Stimulated activated CD4-positive, alpha-beta T cell treated with anti-CD3 and anti-CD28 coated beads, Interleukin-2, amount 100 ng/mL, for 4 hours (primary cell): ENCODE data around the gene TTC21A.

Experiments used
- DNase-seq: peaks from one replicate; pipeline ENCODE4 v3.0.0-alpha.2; 2020; ENCODE audit warnings: low read depth

The TTC21A gene

DNA sequence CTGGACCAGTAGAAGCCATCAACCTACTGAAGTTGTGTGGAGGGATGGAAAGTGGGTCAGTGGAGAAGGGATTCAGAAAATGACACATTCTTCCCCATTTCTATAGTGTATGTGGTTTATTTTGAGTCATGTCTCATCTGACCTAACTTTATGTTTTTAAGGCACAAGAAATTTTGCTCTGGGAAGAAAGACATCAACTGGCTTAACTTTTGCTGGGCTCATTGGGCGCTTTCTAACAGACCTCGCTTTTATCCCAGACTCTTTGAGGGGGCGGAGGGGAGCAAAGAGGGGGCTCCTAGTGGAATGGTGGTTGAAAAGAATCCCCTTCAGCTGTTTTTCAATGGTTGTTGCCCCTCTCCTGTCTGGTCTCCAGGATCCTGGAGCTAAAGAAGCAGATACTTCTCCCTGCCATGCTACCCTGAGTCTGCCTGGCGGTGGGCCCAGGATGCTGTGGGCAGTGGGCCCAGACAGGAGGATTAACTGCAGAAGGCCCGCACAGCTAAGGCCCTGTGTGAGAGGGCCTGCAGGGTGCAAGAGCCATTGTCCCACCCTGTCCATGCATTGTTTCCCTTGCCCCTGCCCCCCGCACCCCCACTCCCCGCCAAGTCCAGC, 31.4 kb downstream of the TTC21A start:
- no peak for DNase-seq

DNA sequence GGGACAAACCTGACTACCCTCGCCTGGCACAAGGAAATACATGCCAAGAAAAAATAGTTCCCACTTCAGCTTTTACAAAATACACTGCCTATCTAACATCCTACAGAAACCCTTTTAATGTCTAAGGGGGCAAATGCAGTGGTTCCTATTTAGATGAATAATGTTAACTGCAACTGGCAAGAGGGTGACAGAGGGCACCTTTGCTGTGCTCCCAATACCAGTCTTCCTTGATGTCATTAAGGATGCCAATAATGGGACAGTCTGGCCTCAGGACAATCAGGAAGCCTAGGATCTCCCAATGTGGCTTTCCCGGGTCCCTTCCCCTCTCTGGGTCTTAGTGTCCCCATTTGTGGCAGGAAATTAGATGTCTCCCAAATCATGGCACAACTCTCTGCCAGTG, 32.0 kb downstream of the TTC21A start:
- DNase-seq = no peak

GRCh38 chr3:39140341-39140971, 33.0 kb downstream of the TTC21A start:
- DNase-seq = no peak

DNA sequence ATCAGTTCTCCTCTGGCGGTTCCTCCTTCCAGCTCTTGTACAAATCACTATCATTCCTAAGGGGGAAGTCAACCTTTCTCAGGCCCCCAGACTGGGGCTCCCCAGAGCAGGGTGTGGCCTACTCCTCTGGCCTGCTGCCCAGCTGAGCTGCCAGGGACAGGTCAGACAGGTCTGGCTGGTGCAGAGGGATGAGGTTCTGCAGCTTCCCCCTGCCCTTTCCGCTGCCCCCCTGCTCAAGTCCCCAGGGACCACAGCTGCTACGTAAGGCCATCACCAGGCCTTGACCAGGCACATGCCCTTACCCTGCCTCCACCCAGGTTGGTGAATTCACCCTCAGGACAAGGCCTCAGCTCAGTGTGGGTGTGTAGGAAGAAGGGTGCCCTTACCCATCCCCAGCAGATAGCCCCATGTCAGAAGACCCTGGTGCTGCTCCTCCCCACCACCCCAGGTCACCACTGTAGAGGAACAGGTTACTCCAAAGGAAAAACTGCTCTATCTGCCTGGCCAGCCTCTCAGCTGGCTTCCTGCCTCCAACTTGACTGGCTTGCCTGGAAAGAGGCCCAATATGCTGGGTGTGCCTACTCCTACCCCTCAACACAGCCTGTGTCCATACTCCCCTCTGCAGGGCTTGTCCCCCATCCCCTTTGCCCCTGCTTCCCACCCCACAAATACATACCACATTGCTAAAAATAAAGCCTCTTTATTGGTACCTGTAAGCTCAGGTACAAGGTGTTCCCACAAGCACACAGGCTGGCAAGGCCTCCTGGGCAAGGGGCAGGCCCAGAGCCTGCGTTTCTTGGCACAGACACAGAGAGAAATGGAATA, 33.9 kb downstream of the TTC21A start:
- DNase-seq = no peak

GRCh38 chr3:39142067-39142466, 34.6 kb downstream of the TTC21A start:
- DNase-seq = no peak

DNA sequence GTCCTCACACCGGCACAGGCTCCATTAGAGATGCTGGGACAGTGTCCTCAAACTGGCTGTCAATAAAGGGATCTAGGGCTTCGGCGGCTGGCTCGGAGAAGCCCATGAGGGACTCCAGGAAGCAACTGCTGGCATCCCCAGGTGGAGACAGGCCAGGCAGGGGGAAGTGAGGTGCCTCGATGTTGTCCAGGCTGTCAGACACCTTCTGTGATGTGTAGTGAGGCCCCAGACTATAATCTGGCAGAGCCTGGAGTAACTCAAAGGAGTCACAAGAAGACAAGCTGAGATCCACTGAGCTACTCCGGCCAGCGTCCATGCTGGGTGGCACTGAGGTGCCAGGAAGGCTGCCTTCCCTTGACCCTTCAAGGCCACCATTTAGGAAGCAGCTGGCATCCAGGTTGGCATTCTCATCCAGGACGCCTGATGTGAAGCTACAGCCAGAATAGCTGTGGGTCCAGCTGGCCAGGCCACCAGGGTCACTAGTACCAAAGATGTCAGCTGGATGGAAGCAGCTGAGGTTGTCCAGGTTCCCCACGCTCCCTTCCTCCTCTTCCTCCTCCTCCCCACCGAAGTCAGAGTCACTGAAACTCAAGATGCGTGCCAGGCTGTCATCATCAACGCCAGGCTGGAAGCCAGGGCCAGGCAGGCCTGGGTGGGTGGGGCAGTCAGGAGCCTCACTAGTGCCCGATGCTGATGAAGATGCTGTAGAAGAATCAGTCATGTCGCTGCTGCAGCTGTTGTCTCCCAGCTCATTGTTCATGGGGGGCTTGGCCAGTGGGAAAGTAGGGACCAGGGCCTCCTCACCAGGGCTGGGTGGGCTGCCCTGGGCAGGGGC, 35.8 kb downstream of the TTC21A start:
- DNase-seq = no peak

DNA sequence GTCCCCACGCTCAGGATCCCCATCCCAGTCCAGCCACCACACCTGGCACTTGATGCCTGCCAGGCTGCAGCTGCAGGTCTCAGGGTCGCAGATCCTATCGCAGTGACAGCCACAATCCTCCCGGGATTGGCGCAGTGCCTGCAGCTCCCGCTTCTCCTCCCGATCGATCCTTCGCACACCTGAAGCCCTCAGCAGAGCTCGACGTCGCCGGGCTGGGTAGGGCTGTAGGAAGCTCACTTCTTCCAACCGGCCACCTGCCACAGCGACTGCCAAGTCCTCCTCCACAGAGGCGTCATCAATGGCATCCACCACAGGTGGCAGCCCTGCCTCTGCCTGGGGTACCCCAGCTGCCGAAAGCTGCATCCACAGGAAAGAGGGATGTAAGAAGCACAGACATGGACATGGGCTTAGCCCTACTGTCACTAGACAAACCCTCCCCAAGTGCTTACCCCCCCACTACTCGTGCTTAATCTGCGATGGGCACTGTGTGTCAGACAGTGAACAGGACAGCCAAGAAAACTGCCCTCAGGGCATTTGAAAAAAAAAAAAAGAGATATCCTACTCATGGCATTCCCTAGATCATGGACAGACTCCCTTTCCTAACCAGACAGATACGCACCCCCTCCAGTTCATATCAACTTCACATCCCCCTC, 36.7 kb downstream of the TTC21A start:
- no peak for DNase-seq

DNA sequence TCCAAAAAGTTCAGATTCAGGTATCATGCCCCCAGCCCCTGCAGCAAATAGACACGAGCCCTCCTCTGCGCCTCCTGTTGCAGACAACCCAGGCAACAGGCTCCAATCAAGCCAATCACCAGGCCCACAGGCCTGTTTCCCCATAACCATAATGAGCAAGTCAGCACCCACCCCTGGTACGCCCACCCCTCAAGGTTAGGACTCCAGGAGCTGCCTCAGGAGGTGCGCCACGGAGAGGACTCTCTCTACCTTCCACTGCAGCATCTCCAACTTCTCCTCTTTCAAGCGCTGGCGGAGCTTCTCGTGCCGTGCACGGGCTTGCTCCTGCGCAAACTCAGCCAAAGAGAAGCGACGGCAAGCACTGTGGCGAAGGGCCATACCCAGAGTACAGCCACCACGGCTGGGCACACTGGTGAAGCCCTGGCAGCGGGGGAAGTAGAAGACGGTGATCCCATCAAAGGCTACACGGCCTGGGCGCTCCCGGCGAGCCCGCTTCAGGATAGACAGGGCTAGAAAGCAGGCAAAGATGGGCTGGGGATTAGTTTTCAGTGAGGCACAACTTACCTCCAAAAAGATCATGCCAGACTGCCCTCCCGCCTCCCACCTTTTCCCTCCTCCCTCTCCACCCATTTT, 37.4 kb downstream of the TTC21A start:
- DNase-seq = no peak

DNA sequence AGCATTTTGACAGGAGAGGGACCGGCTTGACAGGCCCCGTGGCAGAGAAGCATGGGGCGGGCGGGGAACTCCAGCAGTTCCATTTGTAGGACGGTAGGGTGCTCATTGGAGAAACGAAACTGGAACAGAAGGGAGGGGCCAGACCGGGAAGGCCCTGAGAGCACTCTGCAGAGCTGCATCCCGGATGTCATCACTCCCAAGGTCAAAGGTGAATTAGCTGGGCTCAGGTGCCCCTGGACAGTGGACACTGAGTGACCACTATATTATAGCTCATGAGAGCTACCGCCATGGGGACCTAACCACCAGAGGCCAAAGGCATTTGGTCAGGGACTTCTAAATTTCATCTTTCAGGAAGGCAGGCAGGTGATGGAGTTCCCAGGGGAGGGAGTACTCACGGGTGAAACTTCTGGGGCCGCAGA, 38.6 kb downstream of the TTC21A start:
- DNase-seq = no peak

DNA sequence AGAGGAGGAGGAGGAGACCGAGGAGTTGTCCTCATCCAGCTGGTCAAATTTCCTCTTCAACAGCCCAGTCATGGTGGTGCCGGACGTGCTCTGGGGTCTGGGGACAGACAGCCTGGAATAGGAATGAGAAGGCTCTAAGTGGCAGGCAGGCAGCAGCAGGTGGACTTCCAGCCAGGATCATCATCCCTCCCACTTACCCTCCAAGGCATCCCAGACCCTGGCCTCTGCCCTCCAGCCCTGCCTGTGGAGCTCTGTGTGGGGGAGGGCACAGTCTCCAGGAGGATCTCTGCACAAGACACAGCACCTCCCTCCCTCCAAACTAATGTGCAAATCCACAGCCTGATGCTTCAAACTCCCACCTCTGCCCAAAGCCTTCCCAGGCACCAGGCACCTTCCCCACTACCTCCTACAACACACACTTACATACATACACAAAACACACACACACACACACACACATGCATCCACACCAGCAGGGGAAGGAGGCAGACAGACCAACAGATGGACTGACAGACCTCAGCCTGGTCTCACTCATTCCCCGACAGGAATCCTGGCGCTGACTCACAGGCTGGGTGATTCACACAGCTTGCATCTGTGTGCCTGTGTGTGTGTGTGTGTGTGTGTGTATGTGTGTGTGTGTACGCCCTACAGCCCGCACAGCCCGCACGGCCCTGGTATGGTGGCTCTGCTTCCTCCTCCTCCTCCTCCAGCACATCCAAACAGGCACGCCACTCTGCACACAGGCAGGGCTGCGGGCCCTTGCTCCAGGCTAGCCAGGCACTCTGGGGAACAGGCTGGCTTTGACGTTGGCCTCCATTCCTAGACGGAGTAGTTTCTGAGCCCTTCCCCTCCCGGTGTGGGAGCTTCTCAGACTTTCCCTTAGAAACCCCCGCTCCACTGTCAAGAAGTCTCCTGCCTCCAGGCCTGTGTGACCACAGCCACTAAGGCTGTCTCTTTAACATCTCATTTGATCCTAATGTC, 39.4 kb downstream of the TTC21A start:
- DNase-seq = peak; percentile 74

- no peak for DNase-seq
Observed at GRCh38 chr3:39147711-39148434, 40.4 kb downstream of the TTC21A start.

- DNase-seq = no peak
Observed at GRCh38 chr3:39148435-39149058, 41.1 kb downstream of the TTC21A start.

GRCh38 chr3:39149059-39149455, 41.6 kb downstream of the TTC21A start:
- no peak for DNase-seq

- DNase-seq = no peak
Observed at GRCh38 chr3:39149498-39150147, 42.1 kb downstream of the TTC21A start.

- DNase-seq = no peak
Observed at GRCh38 chr3:39150148-39150802, 42.8 kb downstream of the TTC21A start.

DNA sequence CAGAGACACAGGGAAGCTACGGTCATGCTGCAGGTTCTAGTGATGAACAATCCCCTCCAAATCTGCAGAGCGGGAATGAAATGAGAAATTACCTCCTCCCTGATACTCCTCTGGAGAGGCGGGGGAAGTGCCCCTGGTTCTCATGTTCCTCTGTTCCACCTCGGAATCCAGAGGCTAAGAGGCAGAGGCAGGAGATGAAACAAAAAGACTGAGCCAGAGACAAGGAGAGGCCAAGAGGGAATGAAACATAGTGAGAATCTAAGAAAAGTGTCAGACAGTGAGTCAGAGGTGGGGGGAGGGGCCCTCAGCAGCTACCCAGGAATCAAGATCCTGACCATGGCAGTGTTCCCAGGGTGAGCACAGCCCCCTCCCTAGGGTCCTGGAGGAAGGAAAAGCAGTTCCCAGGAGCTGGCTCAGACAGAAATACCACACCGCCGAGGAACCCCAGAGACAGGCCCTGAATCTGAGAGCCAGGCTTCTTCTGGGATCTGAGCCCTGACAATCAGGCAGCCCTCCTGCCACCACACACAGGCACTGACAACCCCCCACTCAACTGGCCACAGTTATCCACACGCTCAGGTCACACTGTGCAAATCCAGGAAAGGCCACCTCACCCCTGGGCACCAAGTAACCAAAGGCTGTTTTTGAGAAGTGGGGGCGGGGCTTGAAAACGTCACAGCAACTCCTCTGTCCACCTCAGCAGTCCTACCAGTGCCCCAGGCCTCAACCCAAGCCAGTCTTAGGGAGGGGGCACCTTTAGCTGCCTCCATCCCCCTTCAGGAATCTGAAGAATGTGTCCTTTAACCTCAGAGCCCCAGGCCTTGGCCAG, 43.5 kb downstream of the TTC21A start:
- peak; percentile 52 for DNase-seq

GRCh38 chr3:39153977-39154279, 46.4 kb downstream of the TTC21A start:
- DNase-seq = no peak
